Aorta (tissue), 5 donors: ENCODE measurements around the gene PLXNA4. TPM values are rescaled to one million over a fixed set of nuclear protein-coding genes. Genes with fewer than 3 reads are reported as not detected.

Experiments used
- ATAC-seq: fragments of 200-7000 bp; cut with Tn5 transposase; one replicate; pipeline ENCODE4 v1.9.1; 2022; ENCODE audit warnings: moderate library complexity; ENCODE audit not compliant: low FRiP score
- DNase-seq, 2 donors: peaks; one replicate each; pipeline ENCODE4 v3.0.0-alpha.2; 2020
- H3K27ac ChIP-seq, 2 donors: one replicate each; pipeline ENCODE4 v1.5.1; 2013; ENCODE audit warnings: low read length in 2 of 2, mild to moderate bottlenecking in 2 of 2, moderate library complexity in 2 of 2, control low read depth in 1 of 2, inconsistent platforms in 1 of 2, low read depth in 1 of 2
- H3K27me3 ChIP-seq, 2 donors: one replicate each; pipeline ENCODE4 v1.6.1; 2013; ENCODE audit warnings: control low read depth in 1 of 2, low read length in 1 of 2, mild to moderate bottlenecking in 1 of 2, moderate library complexity in 1 of 2; ENCODE audit not compliant: insufficient read depth in 2 of 2, control insufficient read depth in 1 of 2
- H3K36me3 ChIP-seq, 2 donors: one replicate each; pipeline ENCODE4 v1.6.1; 2013; ENCODE audit warnings: control low read depth in 1 of 2, low read length in 1 of 2, mild to moderate bottlenecking in 1 of 2; ENCODE audit not compliant: insufficient read depth in 2 of 2, control insufficient read depth in 1 of 2
- H3K4me1 ChIP-seq, 2 donors: one replicate each; pipeline ENCODE4 v1.6.1; 2013; ENCODE audit warnings: low read length in 2 of 2, control low read depth in 1 of 2, mild to moderate bottlenecking in 1 of 2, moderate library complexity in 1 of 2; ENCODE audit not compliant: insufficient read depth in 2 of 2, control insufficient read depth in 1 of 2
- H3K4me3 ChIP-seq, 2 donors: one replicate each; pipeline ENCODE4 v1.5.1; 2013; ENCODE audit warnings: low read length in 2 of 2, control low read depth in 1 of 2, mild to moderate bottlenecking in 1 of 2
- H3K9me3 ChIP-seq: one replicate; pipeline ENCODE4 v1.6.1; 2013; ENCODE audit warnings: mild to moderate bottlenecking, low read length; ENCODE audit not compliant: control insufficient read depth
- WGBS, 2 donors: extraction: QIAGEN DNeasy Blood & Tissue Kit; methylation state at CpG; one replicate each; pipeline ENCODE4 v1.1.7; 2013; 5-methylcytosine and 5-hydroxymethylcytosine counted together
- intact Hi-C, 2 donors: fragments of 100-400 bp; cut with DNase I; formaldehyde crosslinking; loops; one replicate each; pipeline versions ENCODE4 v1.14.2 to v1.15.0; 2022
- polyA plus RNA-seq, 2 donors: library from polyadenylated mRNA; stranded (reverse); fragments of 200-250 nt; gene quantifications; one replicate each; pipeline ENCODE4 v1.2.3, GENCODE V29; 2013
- total RNA-seq, 2 donors: library from RNA; stranded (reverse); fragmentation: NEBNext Ultra II Directional; extraction: Animal tissue kit (Norgen Biotek cat#: 25700); gene quantifications; one replicate each; pipeline ENCODE4 v1.2.1, GENCODE V29; 2021
- donor health status: healthy with polysubstance abuse.
- donor health status: Bipolar disorder and iron deficiency.
- donor health status: DM: no; HTN: no; CAD: no.
- donor health status: DM: no; HTN: no; CAD: no.
- donor health status: DM: yes; HTN: yes; CAD: no.

The PLXNA4 gene
- total and polyA plus RNA-seq, 4 donors: 0.59 to 30.1 (median 12.0) TPM

DNA sequence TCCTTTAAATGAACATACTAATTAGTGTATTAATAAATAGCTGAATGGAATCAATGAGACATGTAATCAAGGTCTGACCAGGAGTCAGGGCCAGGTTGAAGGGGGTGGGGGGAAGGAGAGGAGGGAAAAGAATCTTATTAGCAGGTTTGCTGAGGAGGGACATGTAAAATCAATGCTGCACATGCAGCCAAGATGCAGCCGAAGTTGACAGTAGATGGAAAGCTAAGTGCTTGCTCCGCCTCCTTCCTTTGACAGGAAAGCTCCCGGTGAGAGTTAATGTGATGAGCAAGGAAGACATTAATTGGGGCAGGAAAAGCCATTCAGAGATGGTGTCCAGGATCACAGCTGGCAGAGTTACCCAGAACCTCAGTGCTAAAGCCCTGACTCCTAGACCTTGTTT is 24.4 kb downstream of the PLXNA4 start:
- Histone ChIP-seq H3K9me3 (peaks cover 6% of the 10 kb centered on the region), H3K36me3 (peaks cover 3 to 5% of the 10 kb centered on the region in 2 donors), H3K4me3 (no peak overlapping the region), H3K27ac (no peak overlapping the region), H3K27me3 (no peaks in the 10 kb centered on the region), H3K4me1 (peaks cover 0 to 4% of the 10 kb centered on the region in 2 donors)
- ATAC-seq (no peak), DNase-seq (no peak)
- intact Hi-C loops: no loop called here
- 78 to 82% methylated on average over 3 of the region's 3 CpGs for WGBS, 2 donors

DNA sequence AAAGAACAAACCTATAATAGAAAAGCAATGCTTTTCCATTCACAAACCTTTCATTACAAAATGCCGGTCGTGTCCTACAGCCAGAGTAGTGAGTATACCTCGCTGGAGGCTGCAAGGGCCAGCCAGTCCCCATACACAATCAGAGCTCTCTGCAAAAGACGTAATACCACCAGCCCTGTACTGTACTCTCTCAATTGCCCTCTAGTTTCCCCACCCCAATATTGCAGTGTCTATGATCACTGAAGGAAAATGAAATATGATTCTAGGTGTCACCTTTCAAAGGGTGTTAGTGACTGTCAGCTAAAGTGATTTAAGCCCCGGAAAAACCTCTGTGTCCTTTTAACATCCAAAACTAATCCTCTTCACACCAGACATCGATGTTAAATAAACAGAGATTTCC is 24.8 kb downstream of the PLXNA4 start:
- H3K9me3 ChIP-seq: peaks cover 6% of the 10 kb centered on the region
- H3K27me3 ChIP-seq: no peaks in the 10 kb centered on the region
- intact Hi-C loops: no loop called here
- DNase-seq (no peak), ATAC-seq (no peak)
- H3K4me1 ChIP-seq: peaks cover 0 to 4% of the 10 kb centered on the region in 2 donors
- 89 to 93% methylated on average over 6 of the region's 6 CpGs for WGBS, 2 donors
- no peak overlapping the region for H3K27ac ChIP-seq
- peaks cover 3 to 5% of the 10 kb centered on the region in 2 donors for H3K36me3 ChIP-seq
- no peak overlapping the region for H3K4me3 ChIP-seq

GRCh38 chr7:132548489-132549078 is 27.7 kb downstream of the PLXNA4 start:
- peaks cover 3 to 5% of the 10 kb centered on the region in 2 donors for H3K36me3 ChIP-seq
- H3K4me1 ChIP-seq: peaks cover 0 to 4% of the 10 kb centered on the region in 2 donors
- no peak for ATAC-seq
- no peaks in the 10 kb centered on the region for H3K27me3 ChIP-seq
- H3K4me3 ChIP-seq: no peak overlapping the region
- no peak overlapping the region for H3K27ac ChIP-seq
- intact Hi-C loops: no loop called here
- peaks cover 6% of the 10 kb centered on the region for H3K9me3 ChIP-seq
- DNase-seq: no peak
- WGBS, 2 donors: 37 to 40% methylated on average over 4 of the region's 4 CpGs

- Histone ChIP-seq H3K4me3 (no peak overlapping the region), H3K9me3 (peaks cover 7% of the 10 kb centered on the region), H3K27me3 (no peaks in the 10 kb centered on the region), H3K27ac (no peak overlapping the region), H3K4me1 (peaks cover 0 to 4% of the 10 kb centered on the region in 2 donors), H3K36me3 (peaks cover 0 to 5% of the 10 kb centered on the region in 2 donors)
- whole genome bisulfite sequencing, 2 donors: 78 to 79% methylated on average over 6 of the region's 6 CpGs
- intact Hi-C loops: no loop called here
- ATAC-seq (no peak), DNase-seq (no peak)
Observed at GRCh38 chr7:132547821-132548220, 28.4 kb downstream of the PLXNA4 start.

GRCh38 chr7:132546366-132547127 is 29.7 kb downstream of the PLXNA4 start:
- Histone ChIP-seq H3K27ac (no peak overlapping the region), H3K27me3 (no peaks in the 10 kb centered on the region), H3K4me1 (peaks cover 0 to 4% of the 10 kb centered on the region in 2 donors), H3K9me3 (peaks cover 6% of the 10 kb centered on the region), H3K4me3 (no peak overlapping the region), H3K36me3 (peaks cover 0 to 5% of the 10 kb centered on the region in 2 donors)
- ATAC-seq: no peak
- intact Hi-C loops: no loop called here
- DNase-seq: no peak
- 90 to 97% methylated on average over 1 of the region's 1 CpG for WGBS, 2 donors

- WGBS, 2 donors: 94 to 100% methylated on average over 1 of the region's 1 CpG
- Histone ChIP-seq H3K4me3 (no peak overlapping the region), H3K36me3 (peaks cover 0 to 5% of the 10 kb centered on the region in 2 donors), H3K27me3 (no peaks in the 10 kb centered on the region), H3K9me3 (peaks cover 4% of the 10 kb centered on the region), H3K27ac (no peak overlapping the region), H3K4me1 (peaks cover 0 to 4% of the 10 kb centered on the region in 2 donors)
- DNase-seq: no peak
- intact Hi-C loops: no loop called here
- no peak for ATAC-seq
Observed at GRCh38 chr7:132545756-132546155, 30.5 kb downstream of the PLXNA4 start.

- Histone ChIP-seq H3K36me3 (peaks cover 0 to 5% of the 10 kb centered on the region in 2 donors), H3K4me1 (peaks cover 0 to 4% of the 10 kb centered on the region in 2 donors), H3K27me3 (no peaks in the 10 kb centered on the region), H3K9me3 (peaks cover 1% of the 10 kb centered on the region), H3K27ac (no peak overlapping the region), H3K4me3 (no peak overlapping the region)
- WGBS, 2 donors: 95 to 100% methylated on average over 1 of the region's 1 CpG
- no peak for ATAC-seq
- intact Hi-C loops: no loop called here
- DNase-seq: no peak
Observed at GRCh38 chr7:132544999-132545398, 31.3 kb downstream of the PLXNA4 start.

GRCh38 chr7:132544025-132544424 is 32.2 kb downstream of the PLXNA4 start:
- Histone ChIP-seq H3K4me3 (no peak overlapping the region), H3K27ac (no peak overlapping the region), H3K9me3 (peaks cover 1% of the 10 kb centered on the region), H3K4me1 (peaks cover 0 to 4% of the 10 kb centered on the region in 2 donors), H3K36me3 (peaks cover 0 to 5% of the 10 kb centered on the region in 2 donors), H3K27me3 (no peaks in the 10 kb centered on the region)
- DNase-seq: no peak
- intact Hi-C loops: no loop called here
- ATAC-seq: no peak
- WGBS, 2 donors: 88 to 94% methylated on average over 1 of the region's 1 CpG

GRCh38 chr7:132542895-132543294 is 33.4 kb downstream of the PLXNA4 start:
- Histone ChIP-seq H3K27ac (no peak overlapping the region), H3K4me3 (no peak overlapping the region), H3K9me3 (peaks cover 1% of the 10 kb centered on the region), H3K36me3 (peaks cover 0 to 5% of the 10 kb centered on the region in 2 donors), H3K27me3 (no peaks in the 10 kb centered on the region), H3K4me1 (peaks cover 0 to 3% of the 10 kb centered on the region in 2 donors)
- WGBS, 2 donors: 19 to 20% methylated on average over 1 of the region's 1 CpG
- no peak for ATAC-seq
- intact Hi-C loops: no loop called here
- DNase-seq: no peak
